Occipital lobe (tissue), 2 donors: ENCODE data around the gene STS. TPM values are rescaled to one million over a fixed set of nuclear protein-coding genes. Genes with fewer than 3 reads are reported as not detected.

ENCODE experiments used
- DNase-seq: peaks from one replicate; lab custom pipeline; 2025; lab: John Stamatoyannopoulos, UW
- total RNA-seq: library from RNA; depleted of rRNA; stranded (reverse); fragments of >200 nt; gene quantifications from one replicate; pipeline ENCODE4 v1.2.3, GENCODE V29; 2014

Gene STS
- 4.4 TPM for total RNA-seq

- DNase-seq = peak; percentile 51
Observed at GRCh38 chrX:7147413-7147977, at the start of gene STS. STS (plus strand) TSS chrX:7147712; CDS start chrX:7253200, 105,488 bp downstream.

GRCh38 chrX:7100022-7100421, 47.5 kb upstream of the STS start:
- no peak for DNase-seq

GRCh38 chrX:7102119-7102518, 45.4 kb upstream of the STS start:
- no peak for DNase-seq

- no peak for DNase-seq
Observed at GRCh38 chrX:7106649-7107048, 40.9 kb upstream of the STS start.

- no peak for DNase-seq
Observed at GRCh38 chrX:7108030-7108429, 39.5 kb upstream of the STS start.

GRCh38 chrX:7109049-7109531, 38.4 kb upstream of the STS start:
- no peak for DNase-seq

- DNase-seq = no peak
Observed at GRCh38 chrX:7109838-7110793, 37.4 kb upstream of the STS start.

- no peak for DNase-seq
Observed at GRCh38 chrX:7110821-7111276, 36.7 kb upstream of the STS start.

GRCh38 chrX:7111518-7111917, 36.0 kb upstream of the STS start:
- DNase-seq = no peak

- DNase-seq = no peak
Observed at GRCh38 chrX:7112071-7112470, 35.4 kb upstream of the STS start.

- no peak for DNase-seq
Observed at GRCh38 chrX:7115557-7115956, 32.0 kb upstream of the STS start.

- no peak for DNase-seq
Observed at GRCh38 chrX:7116081-7116480, 31.4 kb upstream of the STS start.

- no peak for DNase-seq
Observed at GRCh38 chrX:7117587-7117986, 29.9 kb upstream of the STS start.

- DNase-seq = no peak
Observed at GRCh38 chrX:7119950-7120877, 27.3 kb upstream of the STS start.

GRCh38 chrX:7120878-7121219, 26.7 kb upstream of the STS start:
- DNase-seq = no peak

GRCh38 chrX:7127056-7127455, 20.5 kb upstream of the STS start:
- DNase-seq = no peak

GRCh38 chrX:7131621-7132020, 15.9 kb upstream of the STS start:
- DNase-seq = no peak

- no peak for DNase-seq
Observed at GRCh38 chrX:7132335-7133049, 15.0 kb upstream of the STS start.

GRCh38 chrX:7133050-7133440, 14.5 kb upstream of the STS start:
- peak; percentile 4 for DNase-seq

- DNase-seq = no peak
Observed at GRCh38 chrX:7134981-7135380, 12.5 kb upstream of the STS start.
